LNCaP clone FGC (cell line): ENCODE data around the gene DHX40.
A peak's percentile ranks its signal among the peaks of the same experiment; 100 is the strongest.
"Not testable (repeated sequence)": the region's sequence is repeated elsewhere in the genome, so short reads cannot be mapped to it uniquely, and the experiment has no call there.

Source experiments
- DNase-seq: peaks from one replicate; pipeline ENCODE4 v3.0.0-alpha.2; 2011; ENCODE audit warnings: low read depth
- H3K4me3 ChIP-seq: 2 replicates; pipeline ENCODE4 v1.5.1; 2011; ENCODE audit warnings: mild to moderate bottlenecking, low read depth, low read length, control low read depth
- TF ChIP-seq, protein P1 (sequence below): IDR thresholded peaks from 2 replicates; pipeline ENCODE4 v1.5.1; 2012; ENCODE audit warnings: mild to moderate bottlenecking; ENCODE audit not compliant: control insufficient read depth, insufficient read depth; ENCODE audit errors: extremely low read depth

The DHX40 gene

DNA sequence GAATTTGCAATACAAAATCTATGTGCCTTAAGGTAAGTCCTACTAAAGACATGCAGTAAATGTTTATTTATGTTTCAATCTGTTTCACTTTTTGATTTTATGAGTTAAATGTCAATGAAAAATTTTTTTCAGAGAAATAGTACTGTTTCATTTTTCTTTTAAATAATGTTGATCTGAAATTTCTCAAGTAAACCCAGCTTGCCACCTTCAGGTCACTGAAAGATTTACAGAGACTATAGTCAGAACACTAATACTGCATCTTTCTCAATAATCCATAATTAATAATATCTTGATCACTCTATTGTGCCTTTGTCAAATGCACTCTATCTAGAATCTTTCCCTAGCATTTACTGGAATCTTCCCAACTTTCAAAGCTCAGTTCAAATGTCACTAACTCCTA lies 6.5 kb upstream of the DHX40 start:
- H3K4me3 ChIP-seq: no peak overlapping the region
- DNase-seq: no peak
- TF ChIP-seq, protein P1, sequence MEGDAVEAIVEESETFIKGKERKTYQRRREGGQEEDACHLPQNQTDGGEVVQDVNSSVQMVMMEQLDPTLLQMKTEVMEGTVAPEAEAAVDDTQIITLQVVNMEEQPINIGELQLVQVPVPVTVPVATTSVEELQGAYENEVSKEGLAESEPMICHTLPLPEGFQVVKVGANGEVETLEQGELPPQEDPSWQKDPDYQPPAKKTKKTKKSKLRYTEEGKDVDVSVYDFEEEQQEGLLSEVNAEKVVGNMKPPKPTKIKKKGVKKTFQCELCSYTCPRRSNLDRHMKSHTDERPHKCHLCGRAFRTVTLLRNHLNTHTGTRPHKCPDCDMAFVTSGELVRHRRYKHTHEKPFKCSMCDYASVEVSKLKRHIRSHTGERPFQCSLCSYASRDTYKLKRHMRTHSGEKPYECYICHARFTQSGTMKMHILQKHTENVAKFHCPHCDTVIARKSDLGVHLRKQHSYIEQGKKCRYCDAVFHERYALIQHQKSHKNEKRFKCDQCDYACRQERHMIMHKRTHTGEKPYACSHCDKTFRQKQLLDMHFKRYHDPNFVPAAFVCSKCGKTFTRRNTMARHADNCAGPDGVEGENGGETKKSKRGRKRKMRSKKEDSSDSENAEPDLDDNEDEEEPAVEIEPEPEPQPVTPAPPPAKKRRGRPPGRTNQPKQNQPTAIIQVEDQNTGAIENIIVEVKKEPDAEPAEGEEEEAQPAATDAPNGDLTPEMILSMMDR: peak; percentile 43

DNA sequence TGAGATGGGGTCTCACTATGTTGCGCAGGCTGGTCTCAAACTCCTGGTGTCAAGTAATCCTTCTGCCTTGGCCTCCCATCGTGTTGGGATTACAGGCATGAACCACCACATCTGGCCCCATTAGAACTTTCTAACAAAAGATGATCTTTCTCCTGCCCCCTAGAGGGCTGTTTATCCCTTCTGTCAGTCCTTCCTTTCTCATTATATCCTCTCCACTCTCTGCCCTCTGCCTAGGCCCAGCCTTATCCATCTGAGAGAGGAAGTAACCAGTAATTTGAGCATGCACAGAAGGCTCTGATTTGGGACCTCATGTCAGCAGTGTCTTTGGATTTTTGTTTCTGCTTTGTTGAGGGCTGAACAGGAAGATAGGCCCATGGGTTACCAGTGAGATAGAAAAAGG lies 4.4 kb upstream of the DHX40 start:
- TF ChIP-seq, protein P1: peak; percentile 13; the same call in 1 of the 2 replicates
- no peak for DNase-seq
- no peak overlapping the region for H3K4me3 ChIP-seq

DNA sequence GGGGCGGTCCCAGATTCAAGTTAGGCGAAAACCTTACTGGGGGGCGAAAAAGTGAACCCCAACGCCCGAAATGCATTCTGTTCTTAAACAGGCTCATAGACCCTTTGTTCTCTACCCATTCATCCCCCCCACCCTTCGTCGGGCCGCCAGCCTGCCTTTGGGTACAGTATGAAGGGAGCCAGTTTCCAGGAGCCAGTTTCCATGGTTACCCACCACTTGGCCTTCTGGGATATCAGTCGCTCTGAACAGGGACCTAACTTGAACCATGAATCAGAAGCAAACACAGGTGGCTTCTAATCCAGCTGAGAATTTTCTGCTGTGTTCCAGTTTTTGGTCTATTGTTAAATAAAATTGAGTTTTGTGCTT lies 532 bp downstream of the DHX40 start:
- H3K4me3 ChIP-seq: peak overlapping the region; percentile 100
- TF ChIP-seq, protein P1: no peak
- DNase-seq: peak; percentile 75

DNA sequence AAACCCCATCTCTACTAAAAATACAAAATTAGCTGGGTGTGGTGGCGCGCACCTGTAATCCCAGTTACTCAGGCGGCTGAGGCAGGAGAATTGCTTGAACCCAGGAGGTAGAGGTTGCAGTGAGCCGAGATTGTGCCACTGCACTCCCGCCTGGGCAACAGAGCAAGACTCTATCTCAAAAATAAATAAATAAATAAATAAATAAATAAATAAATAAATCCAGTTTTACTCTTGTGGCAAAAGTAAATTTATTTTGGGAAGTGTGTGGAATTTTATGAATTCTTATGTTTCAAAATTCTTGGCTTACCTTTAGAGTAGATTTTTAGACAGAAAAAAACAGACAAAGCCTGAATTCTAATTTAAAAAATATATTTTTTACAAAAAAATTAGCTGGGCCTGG lies 3.7 kb downstream of the DHX40 start:
- DNase-seq, H3K4me3 ChIP-seq: not testable (repeated sequence)

DNA sequence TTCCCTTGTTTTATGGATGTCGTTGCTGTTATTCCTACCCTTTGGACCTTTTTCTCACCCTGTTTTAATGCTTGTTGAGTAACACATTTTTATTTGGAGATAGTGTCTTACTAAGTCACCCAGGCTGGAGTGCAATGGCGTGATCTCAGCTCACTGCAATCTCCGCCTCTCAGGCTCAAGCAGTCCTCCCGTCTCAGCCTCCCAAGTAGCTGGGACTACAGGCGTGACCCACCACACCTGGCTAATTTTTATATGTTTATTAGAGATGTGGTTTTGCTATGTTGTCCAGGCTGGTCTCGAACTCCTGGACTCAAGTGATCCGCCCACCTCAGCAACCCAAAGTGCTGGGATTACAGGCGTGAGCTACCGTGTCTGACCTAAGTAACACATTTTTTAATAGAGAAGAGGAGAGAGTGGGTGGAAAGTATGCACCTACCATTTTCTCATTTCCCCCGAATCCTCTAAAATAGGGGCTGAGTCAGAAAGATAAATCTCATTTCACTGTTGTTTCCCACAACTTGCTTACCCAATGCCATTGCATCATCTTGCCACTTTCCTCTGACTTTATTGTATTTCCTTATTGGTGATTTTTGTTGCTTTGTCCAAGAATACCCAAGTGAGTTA lies 7.0 kb downstream of the DHX40 start:
- no peak overlapping the region for H3K4me3 ChIP-seq
- DNase-seq: no peak
- TF ChIP-seq, protein P1: no peak

DNA sequence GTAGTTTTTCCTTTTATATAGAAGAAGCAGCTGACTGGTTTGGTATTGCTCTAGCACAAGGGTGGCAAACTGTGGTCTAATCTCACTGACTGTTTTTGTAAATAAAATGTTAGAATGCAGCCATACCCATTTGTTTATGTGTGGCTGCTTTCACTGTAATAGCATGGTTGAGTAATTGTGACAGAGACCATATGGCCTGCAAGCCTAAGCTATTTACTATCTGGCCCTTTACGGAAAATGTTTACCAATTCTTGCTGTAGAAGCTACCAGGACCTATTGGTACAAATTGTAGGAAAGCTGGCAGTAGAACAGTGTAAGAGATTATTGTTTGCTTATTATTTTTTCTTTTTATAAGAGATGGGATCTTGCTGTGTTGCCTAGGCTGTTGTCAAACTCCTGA lies 18.8 kb downstream of the DHX40 start:
- not testable (repeated sequence) for DNase-seq

GRCh38 chr17:59600169-59600568 lies 34.8 kb downstream of the DHX40 start:
- TF ChIP-seq, protein P1: no peak
- no peak for DNase-seq
- no peak overlapping the region for H3K4me3 ChIP-seq

More for the DNA sequence above, 18.8 kb downstream of the DHX40 start:
- not testable (repeated sequence) for H3K4me3 ChIP-seq

DNA sequence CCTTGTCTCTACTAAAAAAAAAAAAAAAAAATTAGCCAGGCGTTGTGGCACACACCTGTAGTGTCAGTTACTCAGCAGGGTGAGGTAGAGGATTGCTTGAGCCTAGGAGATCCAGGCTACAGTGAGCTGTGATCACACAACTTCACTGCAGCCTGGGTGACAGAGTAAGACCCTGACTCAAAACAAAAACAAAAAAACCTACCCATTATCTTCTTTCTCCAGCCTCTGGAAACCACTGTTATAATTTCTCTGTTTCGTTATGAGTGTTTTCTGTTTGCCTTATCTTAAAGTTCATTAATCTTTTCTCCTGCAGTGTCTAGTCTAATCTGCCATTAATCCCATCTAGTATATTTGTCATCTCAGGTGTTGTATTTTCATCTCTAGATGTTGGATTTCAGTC lies 35.7 kb downstream of the DHX40 start:
- TF ChIP-seq, protein P1: no peak
- no peak for DNase-seq
- H3K4me3 ChIP-seq: no peak overlapping the region
